ENCODE data around the gene FAM3D. TPM values are rescaled to one million over a fixed set of nuclear protein-coding genes. Genes with fewer than 3 reads are reported as not detected.

FAM3D gene
- total and polyA plus RNA-seq, 2 of the 8 experiments (the other 6 are each of a cell fraction or from before 2014, with no cell fraction given): not detected

GRCh38 chr3:58640700-58641372 lies 25.7 kb downstream of the FAM3D start (continued):
- TF ChIP-seq CHD7 (IDR thresholded peaks at IDR 0.05; ENCODE audit: insufficient replicate concordance, low read length) (no peak), RAD21 (IDR thresholded peaks at IDR 0.05 in 1 of 2, conservative IDR thresholded peaks at IDR 0.05 in 1 of 2; ENCODE audit: low read depth in 2 of 2, low read length in 2 of 2) (peak; percentile 100), CHD1 (IDR thresholded peaks at IDR 0.05; ENCODE audit: low read depth, low read length) (no peak), SAP30 (IDR thresholded peaks at IDR 0.05; ENCODE audit: insufficient read depth, insufficient replicate concordance, low read length) (no peak), TCF12 (IDR thresholded peaks at IDR 0.05; ENCODE audit: low read depth, low read length) (no peak), USF2 (IDR thresholded peaks at IDR 0.05; ENCODE audit: low read length) (no peak), TBP (IDR thresholded peaks at IDR 0.05; ENCODE audit: low read depth, low read length) (peak; percentile 50; the same call in 1 of the 2 replicates)
